Measurements from ENCODE around the gene TSPAN10. TPM values are rescaled to one million over a fixed set of nuclear protein-coding genes. Genes with fewer than 3 reads are reported as not detected.

The TSPAN10 gene
- total RNA-seq, 1 donor from 2014 or later: 3.0 TPM

DNA sequence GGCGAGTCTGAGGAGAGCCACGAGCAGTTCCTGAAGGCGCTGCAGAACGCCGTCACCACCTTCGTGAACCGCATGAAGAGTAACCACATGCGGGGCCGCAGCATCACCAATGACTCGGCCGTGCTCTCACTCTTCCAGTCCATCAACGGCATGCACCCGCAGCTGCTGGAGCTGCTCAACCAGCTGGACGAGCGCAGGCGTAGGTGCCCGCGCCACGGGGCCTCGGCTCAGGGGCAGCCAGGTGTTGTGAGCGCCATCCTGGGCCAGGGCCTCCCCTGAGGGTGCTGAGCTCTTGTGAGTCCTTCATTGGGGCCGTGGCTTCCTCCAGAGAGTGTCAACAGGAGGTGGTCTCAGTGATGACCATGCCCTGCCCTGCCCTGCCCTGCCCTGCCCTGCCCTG lies 58.8 kb downstream of the TSPAN10 start:
- DNase-seq (ENCODE audit: extremely low spot score, unreplicated experiment): no peak
- H3K4me3 Mint-ChIP-seq: no peak overlapping the region
- no peaks in the 10 kb centered on the region for H3K27me3 Mint-ChIP-seq
- H3K36me3 Mint-ChIP-seq: peaks cover 12% of the 10 kb centered on the region
- H3K9me3 Mint-ChIP-seq: no peaks in the 10 kb centered on the region
- H3K27ac Mint-ChIP-seq: no peak overlapping the region
- TF ChIP-seq, protein P1, sequence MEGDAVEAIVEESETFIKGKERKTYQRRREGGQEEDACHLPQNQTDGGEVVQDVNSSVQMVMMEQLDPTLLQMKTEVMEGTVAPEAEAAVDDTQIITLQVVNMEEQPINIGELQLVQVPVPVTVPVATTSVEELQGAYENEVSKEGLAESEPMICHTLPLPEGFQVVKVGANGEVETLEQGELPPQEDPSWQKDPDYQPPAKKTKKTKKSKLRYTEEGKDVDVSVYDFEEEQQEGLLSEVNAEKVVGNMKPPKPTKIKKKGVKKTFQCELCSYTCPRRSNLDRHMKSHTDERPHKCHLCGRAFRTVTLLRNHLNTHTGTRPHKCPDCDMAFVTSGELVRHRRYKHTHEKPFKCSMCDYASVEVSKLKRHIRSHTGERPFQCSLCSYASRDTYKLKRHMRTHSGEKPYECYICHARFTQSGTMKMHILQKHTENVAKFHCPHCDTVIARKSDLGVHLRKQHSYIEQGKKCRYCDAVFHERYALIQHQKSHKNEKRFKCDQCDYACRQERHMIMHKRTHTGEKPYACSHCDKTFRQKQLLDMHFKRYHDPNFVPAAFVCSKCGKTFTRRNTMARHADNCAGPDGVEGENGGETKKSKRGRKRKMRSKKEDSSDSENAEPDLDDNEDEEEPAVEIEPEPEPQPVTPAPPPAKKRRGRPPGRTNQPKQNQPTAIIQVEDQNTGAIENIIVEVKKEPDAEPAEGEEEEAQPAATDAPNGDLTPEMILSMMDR (conservative IDR thresholded peaks at IDR 0.05): no peak
- no peaks in the 10 kb centered on the region for H3K4me1 Mint-ChIP-seq (ENCODE audit: unreplicated experiment)

DNA sequence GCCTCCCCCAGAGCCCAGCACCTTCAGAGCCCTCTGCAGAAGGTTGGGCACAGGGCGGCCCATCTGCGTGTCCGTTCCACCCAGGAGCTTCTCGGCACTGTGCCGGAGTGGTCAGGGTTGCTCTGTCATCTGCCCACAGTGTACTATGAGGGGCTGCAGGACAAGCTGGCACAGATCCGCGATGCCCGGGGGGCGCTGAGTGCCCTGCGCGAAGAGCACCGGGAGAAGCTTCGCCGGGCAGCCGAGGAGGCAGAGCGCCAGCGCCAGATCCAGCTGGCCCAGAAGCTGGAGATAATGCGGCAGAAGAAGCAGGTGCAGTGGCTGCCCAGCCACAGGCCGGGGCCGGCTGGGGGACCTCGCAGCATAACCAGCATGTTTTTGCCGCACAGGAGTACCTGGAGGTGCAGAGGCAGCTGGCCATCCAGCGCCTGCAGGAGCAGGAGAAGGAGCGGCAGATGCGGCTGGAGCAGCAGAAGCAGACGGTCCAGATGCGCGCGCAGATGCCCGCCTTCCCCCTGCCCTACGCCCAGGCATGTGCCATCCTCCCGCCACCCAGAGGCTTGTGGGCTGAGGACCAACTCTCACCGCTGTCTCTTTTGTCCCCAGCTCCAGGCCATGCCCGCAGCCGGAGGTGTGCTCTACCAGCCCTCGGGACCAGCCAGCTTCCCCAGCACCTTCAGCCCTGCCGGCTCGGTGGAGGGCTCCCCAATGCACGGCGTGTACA lies 59.4 kb downstream of the TSPAN10 start:
- Mint-ChIP-seq H3K27ac (no peak overlapping the region), H3K36me3 (peaks cover 12% of the 10 kb centered on the region), H3K9me3 (no peaks in the 10 kb centered on the region), H3K4me3 (no peak overlapping the region), H3K27me3 (no peaks in the 10 kb centered on the region), H3K4me1 (ENCODE audit: unreplicated experiment) (no peaks in the 10 kb centered on the region)
- no peak for DNase-seq (ENCODE audit: extremely low spot score, unreplicated experiment)
- TF ChIP-seq, protein P1 (conservative IDR thresholded peaks at IDR 0.05): no peak

DNA sequence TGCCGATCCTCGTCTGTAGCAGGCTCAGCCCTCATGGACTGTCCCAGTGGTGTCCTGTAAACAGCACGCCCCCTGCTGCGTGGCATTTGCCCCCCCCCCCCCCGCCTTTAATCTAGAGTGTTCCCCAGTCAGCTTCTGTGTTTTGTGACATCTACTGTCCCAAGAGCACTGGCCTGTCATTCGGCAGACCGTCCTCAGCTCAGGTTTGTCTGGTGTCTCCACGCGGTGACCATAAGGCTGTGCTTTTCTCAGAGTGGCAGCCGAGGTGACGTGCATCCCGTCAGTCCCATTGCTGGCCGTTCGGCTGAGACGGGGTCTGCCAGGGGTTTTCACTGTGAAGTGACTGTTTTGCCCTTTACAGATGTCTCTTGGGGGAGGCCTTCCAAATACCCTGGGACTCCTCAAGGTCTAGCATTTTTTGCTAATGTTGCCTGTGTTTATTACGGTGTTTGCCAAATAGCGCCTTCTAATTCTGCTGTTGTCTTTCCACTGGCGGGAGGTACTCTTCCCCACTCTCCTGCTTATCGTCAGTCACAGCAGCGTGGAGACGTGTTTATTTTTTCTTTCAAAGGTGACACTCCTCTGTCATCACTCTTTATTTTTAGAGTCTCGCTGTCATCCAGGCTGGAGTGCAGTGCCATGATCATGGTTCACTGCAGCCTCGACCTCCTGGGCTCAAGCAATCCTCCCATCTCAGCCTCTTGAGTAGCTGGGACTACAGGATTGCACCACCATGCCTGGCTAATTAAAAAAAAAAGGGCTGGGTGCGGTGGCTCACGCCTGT lies 60.5 kb downstream of the TSPAN10 start:
- Mint-ChIP-seq H3K36me3 (peaks cover 12% of the 10 kb centered on the region), H3K27ac (no peak overlapping the region), H3K4me1 (ENCODE audit: unreplicated experiment) (peaks cover 4% of the 10 kb centered on the region), H3K4me3 (no peak overlapping the region), H3K9me3 (no peaks in the 10 kb centered on the region), H3K27me3 (no peaks in the 10 kb centered on the region)
- TF ChIP-seq, protein P1 (conservative IDR thresholded peaks at IDR 0.05): no peak
- no peak for DNase-seq (ENCODE audit: extremely low spot score, unreplicated experiment)

Small RNA genes lying within 50 kb of the gene (microRNA-seq; reads per million reads assigned to microRNA genes)
- 0.83 reads per million for gene MIR6786

Other genes with a start within 250 kb of the TSPAN10 start
- 23.0 and 74.3 TPM in 2 replicates for gene BAHCC1, start 241.7 kb upstream of the TSPAN10 start, total RNA-seq (ENCODE audit: low replicate concordance)
- 3,089 and 3,451 TPM in 2 replicates for gene ACTG1, start 124.4 kb upstream of the TSPAN10 start, total RNA-seq (ENCODE audit: low replicate concordance)
- 3.6 and 3.8 TPM in 2 replicates for gene FSCN2, start 108.8 kb upstream of the TSPAN10 start, total RNA-seq (ENCODE audit: low replicate concordance)
- gene FAAP100, start 84.8 kb upstream of the TSPAN10 start, total RNA-seq (ENCODE audit: low replicate concordance): 33.5 and 44.7 TPM in 2 replicates
- 82.4 and 90.1 TPM in 2 replicates for gene NPLOC4, start 84 bp upstream of the TSPAN10 start, total RNA-seq (ENCODE audit: low replicate concordance)
- 0.97 TPM in 1 of 2 replicates, not detected in the other for gene PDE6G, start 19.3 kb downstream of the TSPAN10 start, total RNA-seq (ENCODE audit: low replicate concordance)
- gene OXLD1, start 29.4 kb downstream of the TSPAN10 start, total RNA-seq (ENCODE audit: low replicate concordance): 24.0 and 28.1 TPM in 2 replicates
- 27.5 and 32.1 TPM in 2 replicates for gene CCDC137, start 29.5 kb downstream of the TSPAN10 start, total RNA-seq (ENCODE audit: low replicate concordance)
- gene ARL16, start 46.6 kb downstream of the TSPAN10 start, total RNA-seq (ENCODE audit: low replicate concordance): 41.5 and 47.2 TPM in 2 replicates
- 115 and 119 TPM in 2 replicates for gene HGS, start 46.8 kb downstream of the TSPAN10 start, total RNA-seq (ENCODE audit: low replicate concordance)
- gene MRPL12, start 66.2 kb downstream of the TSPAN10 start, total RNA-seq (ENCODE audit: low replicate concordance): 87.9 and 107 TPM in 2 replicates
- 23.8 and 27.6 TPM in 2 replicates for gene SLC25A10, start 75.1 kb downstream of the TSPAN10 start, total RNA-seq (ENCODE audit: low replicate concordance)
- gene GCGR, start 167.0 kb downstream of the TSPAN10 start, total RNA-seq (ENCODE audit: low replicate concordance): 1.2 and 1.7 TPM in 2 replicates
- 54.2 and 101 TPM in 2 replicates for gene MCRIP1, start 196.1 kb downstream of the TSPAN10 start, total RNA-seq (ENCODE audit: low replicate concordance)
- gene PPP1R27, start 197.9 kb downstream of the TSPAN10 start, total RNA-seq (ENCODE audit: low replicate concordance): not detected in 2 replicates
- 555 and 815 TPM in 2 replicates for gene P4HB, start 223.3 kb downstream of the TSPAN10 start, total RNA-seq (ENCODE audit: low replicate concordance)
- gene ARHGDIA, start 234.1 kb downstream of the TSPAN10 start, total RNA-seq (ENCODE audit: low replicate concordance): 250 and 264 TPM in 2 replicates

Data from type B pancreatic cell (in vitro differentiated cells).